HG02970 (cell line): ENCODE results near the gene SCNN1B.
"Not testable (repeated sequence)": the region's sequence is repeated elsewhere in the genome, so short reads cannot be mapped to it uniquely, and the experiment has no call there.

ENCODE experiments used
- ATAC-seq: cut with Tn5 transposase; IDR thresholded peaks from one replicate; pipeline ENCODE4 v1.9.1; 2021; ENCODE audit warnings: mild to moderate bottlenecking, moderate library complexity, moderate number of reproducible peaks; ENCODE audit not compliant: unreplicated experiment, low FRiP score

Gene SCNN1B

GRCh38 chr16:23400447-23400846 is 98.3 kb downstream of the SCNN1B start:
- ATAC-seq, result not testable (repeated sequence)

- no peak for ATAC-seq
Observed at GRCh38 chr16:23401139-23401538, 99.0 kb downstream of the SCNN1B start.

- no peak for ATAC-seq
Observed at GRCh38 chr16:23402100-23402499, 100.0 kb downstream of the SCNN1B start.

GRCh38 chr16:23403547-23403946 is 101.4 kb downstream of the SCNN1B start:
- ATAC-seq, result no peak

- no peak for ATAC-seq
Observed at GRCh38 chr16:23406024-23406423, 103.9 kb downstream of the SCNN1B start.

GRCh38 chr16:23406546-23407240 is 104.6 kb downstream of the SCNN1B start:
- no peak for ATAC-seq

GRCh38 chr16:23407436-23408127 is 105.5 kb downstream of the SCNN1B start:
- ATAC-seq, result no peak

- ATAC-seq, result no peak
Observed at GRCh38 chr16:23408242-23408822, 106.2 kb downstream of the SCNN1B start.

- ATAC-seq, result no peak
Observed at GRCh38 chr16:23408823-23409298, 106.8 kb downstream of the SCNN1B start.

GRCh38 chr16:23409522-23409921 is 107.4 kb downstream of the SCNN1B start:
- no peak for ATAC-seq

- no peak for ATAC-seq
Observed at GRCh38 chr16:23410176-23410575, 108.1 kb downstream of the SCNN1B start.

GRCh38 chr16:23414731-23415130 is 112.6 kb downstream of the SCNN1B start:
- no peak for ATAC-seq

GRCh38 chr16:23416816-23417215 is 114.7 kb downstream of the SCNN1B start:
- ATAC-seq, result no peak

- ATAC-seq, result no peak
Observed at GRCh38 chr16:23420011-23420410, 117.9 kb downstream of the SCNN1B start.

- no peak for ATAC-seq
Observed at GRCh38 chr16:23423496-23424049, 121.5 kb downstream of the SCNN1B start.

- no peak for ATAC-seq
Observed at GRCh38 chr16:23424292-23424958, 122.3 kb downstream of the SCNN1B start.

GRCh38 chr16:23428351-23428750 is 126.2 kb downstream of the SCNN1B start:
- no peak for ATAC-seq
